PFSK-1 (cell line): Measurements from ENCODE around the gene AKT1.

Source experiments
- FOXP2 ChIP-seq: optimal IDR thresholded peaks from 2 replicates; pipeline ENCODE3; 2011; ENCODE audit warnings: borderline replicate concordance, control low read depth, inconsistent platforms; ENCODE audit not compliant: insufficient read depth; ENCODE audit errors: extremely low read length, extremely low read depth
- POLR2AphosphoS5 ChIP-seq: IDR thresholded peaks from 2 replicates; pipeline ENCODE4 v1.6.1; 2012; ENCODE audit warnings: low read depth, mild to moderate bottlenecking, control low read depth, low read length, moderate library complexity
- REST ChIP-seq, 2 experiments: IDR thresholded peaks; 2 replicates each; pipeline versions ENCODE4 v1.6.1 to v1.8.0; 2011 to 2012; ENCODE audit warnings: low read depth in 2 of 2, low read length in 2 of 2, control low read depth in 1 of 2, inconsistent platforms in 1 of 2, mild to moderate bottlenecking in 1 of 2, moderate library complexity in 1 of 2; ENCODE audit not compliant: insufficient read depth in 1 of 2
- SIN3A ChIP-seq: IDR thresholded peaks from 2 replicates; pipeline ENCODE4 v1.6.1; 2012; ENCODE audit warnings: mild to moderate bottlenecking, low read length, moderate library complexity, borderline replicate concordance; ENCODE audit not compliant: insufficient read depth
- TAF1 ChIP-seq: IDR thresholded peaks from 2 replicates; pipeline ENCODE4 v1.6.1; 2012; ENCODE audit warnings: low read length, control low read depth, borderline replicate concordance; ENCODE audit not compliant: insufficient read depth

The AKT1 gene

GRCh38 chr14:104817930-104818713, 22.6 kb upstream of the AKT1 start:
- no peak for TF ChIP-seq TAF1

- no peak for TF ChIP-seq SIN3A
- no peak for TF ChIP-seq POLR2AphosphoS5
- no peak for TF ChIP-seq FOXP2
- no peak for TF ChIP-seq REST (IDR thresholded peaks at IDR 0.05; ENCODE audit: insufficient read depth in 1 of 2, low read depth in 2 of 2, low read length in 2 of 2)
- TF ChIP-seq TAF1 = no peak
Observed at GRCh38 chr14:104816616-104816884, 21.0 kb upstream of the AKT1 start.

DNA sequence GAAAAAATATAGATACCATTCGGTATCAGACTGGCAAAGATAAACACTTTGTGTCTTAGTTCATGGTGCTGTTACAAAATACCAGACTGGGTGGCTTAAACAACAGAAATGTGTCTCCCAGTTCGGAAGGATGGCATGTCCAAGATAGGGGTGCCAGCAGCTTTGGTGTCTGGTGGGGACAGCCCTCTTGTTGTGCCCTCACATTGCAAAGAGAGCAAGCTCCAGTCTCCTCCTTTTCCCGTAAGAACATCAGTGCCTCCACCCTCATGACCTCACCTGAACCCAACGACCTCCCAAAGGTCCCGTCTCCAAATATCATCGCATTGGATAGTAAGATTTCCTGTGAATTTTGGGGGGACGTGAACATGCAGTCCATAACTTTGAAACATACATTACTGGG, 17.7 kb upstream of the AKT1 start:
- TF ChIP-seq SIN3A = no peak
- TF ChIP-seq REST (IDR thresholded peaks at IDR 0.05; ENCODE audit: insufficient read depth in 1 of 2, low read depth in 2 of 2, low read length in 2 of 2) = no peak
- no peak for TF ChIP-seq POLR2AphosphoS5
- no peak for TF ChIP-seq TAF1
- no peak for TF ChIP-seq FOXP2

- TF ChIP-seq FOXP2 = no peak
- TF ChIP-seq TAF1 = no peak
- TF ChIP-seq REST (IDR thresholded peaks at IDR 0.05; ENCODE audit: insufficient read depth in 1 of 2, low read depth in 2 of 2, low read length in 2 of 2) = no peak
- TF ChIP-seq SIN3A = no peak
- TF ChIP-seq POLR2AphosphoS5 = no peak
Observed at GRCh38 chr14:104810316-104810715, 14.8 kb upstream of the AKT1 start.

DNA sequence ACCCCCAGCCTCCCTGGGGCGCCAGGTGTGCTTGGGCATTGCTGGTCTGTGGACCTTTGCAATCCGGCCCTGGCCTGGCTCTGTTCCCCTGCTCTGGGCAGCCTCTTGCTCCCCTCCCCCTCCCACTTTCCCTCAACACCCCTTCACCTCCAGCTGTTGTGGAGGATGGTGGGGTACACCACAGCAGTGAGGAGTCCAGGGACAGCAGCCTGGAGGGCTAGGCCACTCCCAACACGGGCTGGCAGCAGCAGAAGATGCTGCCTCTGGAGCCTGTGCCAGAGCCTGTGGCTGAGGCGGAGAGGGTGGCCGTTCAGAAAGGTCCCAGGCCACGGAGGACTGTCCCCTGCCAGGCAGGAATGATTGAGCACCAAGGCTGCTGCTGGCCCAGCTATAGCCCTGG, 12.9 kb upstream of the AKT1 start:
- TF ChIP-seq SIN3A (no peak), REST (IDR thresholded peaks at IDR 0.05; ENCODE audit: insufficient read depth in 1 of 2, low read depth in 2 of 2, low read length in 2 of 2) (no peak), POLR2AphosphoS5 (no peak), TAF1 (no peak), FOXP2 (no peak)
